Esophagus mucosa (tissue), 1 donor: ENCODE measurements around the gene ZBTB4. TPM values are rescaled to one million over a fixed set of nuclear protein-coding genes. Genes with fewer than 3 reads are reported as not detected.

Source experiments
- ATAC-seq: fragments of 200-7000 bp; cut with Tn5 transposase; one replicate; pipeline ENCODE4 v1.9.1; 2020
- total RNA-seq: library from RNA; stranded (reverse); gene quantifications from one replicate; pipeline ENCODE4 v1.2.4, GENCODE V29; 2023
- donor health status: DM: yes; HTN: yes; CAD: no.

Gene ZBTB4
- total RNA-seq: 21.0 TPM

GRCh38 chr17:7479213-7480088 lies at the start of gene ZBTB4:
Gene ZBTB4, minus strand, starts transcription at chr17:7479631. Its CDS starts 12,830 bp downstream, at chr17:7466801.
- peak; percentile 1 for ATAC-seq

GRCh38 chr17:7528842-7529241 lies 49.4 kb upstream of the ZBTB4 start:
- ATAC-seq: no peak

- peak; percentile 18 for ATAC-seq
These were observed 43.6 kb upstream of the ZBTB4 start for GRCh38 chr17:7523033-7523432.

GRCh38 chr17:7515911-7516610 lies 36.6 kb upstream of the ZBTB4 start:
- ATAC-seq: no peak

GRCh38 chr17:7513850-7514419 lies 34.5 kb upstream of the ZBTB4 start:
- ATAC-seq: no peak

GRCh38 chr17:7512824-7513540 lies 33.6 kb upstream of the ZBTB4 start:
- no peak for ATAC-seq

DNA sequence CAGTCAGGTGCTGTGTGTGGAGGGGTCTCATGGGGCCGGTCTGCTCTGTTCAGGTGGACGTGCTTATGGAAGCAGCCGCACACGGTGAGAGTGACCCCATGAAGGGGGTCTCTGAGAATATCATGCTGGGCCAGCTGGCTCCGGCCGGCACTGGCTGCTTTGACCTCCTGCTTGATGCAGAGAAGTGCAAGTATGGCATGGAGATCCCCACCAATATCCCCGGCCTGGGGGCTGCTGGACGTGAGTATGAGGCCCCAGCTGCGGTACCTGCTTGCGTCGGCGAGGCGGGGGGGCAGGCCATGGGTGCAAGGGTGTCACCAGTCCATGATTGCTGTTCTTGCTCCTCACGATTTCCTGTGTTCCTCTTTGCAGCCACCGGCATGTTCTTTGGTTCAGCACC lies 32.7 kb upstream of the ZBTB4 start:
- ATAC-seq: peak; percentile 3

GRCh38 chr17:7511108-7511507 lies 31.7 kb upstream of the ZBTB4 start:
- no peak for ATAC-seq

DNA sequence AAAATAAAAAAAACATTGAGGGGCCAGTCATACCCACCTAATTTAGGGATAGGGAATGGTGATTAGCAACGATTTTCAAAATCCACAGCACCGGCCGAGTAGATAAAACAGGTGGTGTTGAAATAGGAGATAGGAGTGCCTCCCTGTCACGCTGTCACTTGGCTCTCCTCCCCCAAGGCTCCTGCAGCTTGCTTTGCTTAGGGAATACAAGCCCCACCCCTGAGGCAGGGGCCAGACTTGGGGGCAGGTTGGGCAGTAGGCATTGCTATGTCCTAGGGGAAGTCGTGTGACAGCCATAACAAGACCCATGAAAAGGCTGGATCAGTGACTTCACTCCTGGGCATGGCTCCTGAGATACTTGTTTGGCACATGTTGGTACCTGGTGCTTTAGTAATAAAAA lies 30.5 kb upstream of the ZBTB4 start:
- ATAC-seq: no peak

- ATAC-seq: no peak
These were observed 29.4 kb upstream of the ZBTB4 start for GRCh38 chr17:7508846-7509245.

DNA sequence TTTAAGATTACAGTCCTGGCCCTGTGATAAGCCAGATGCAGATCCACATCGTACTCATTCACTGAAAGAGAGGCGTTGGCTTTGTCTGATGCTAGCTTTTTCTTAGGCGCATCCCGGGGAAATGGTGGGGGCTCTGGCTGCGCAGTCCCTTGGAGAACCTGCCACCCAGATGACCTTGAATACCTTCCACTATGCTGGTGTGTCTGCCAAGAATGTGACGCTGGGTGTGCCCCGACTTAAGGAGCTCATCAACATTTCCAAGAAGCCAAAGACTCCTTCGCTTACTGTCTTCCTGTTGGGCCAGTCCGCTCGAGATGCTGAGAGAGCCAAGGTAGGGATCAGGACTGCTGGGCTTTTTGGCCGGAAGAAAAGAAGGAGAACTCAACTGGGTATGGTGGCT lies 28.7 kb upstream of the ZBTB4 start:
- ATAC-seq: peak; percentile 66

GRCh38 chr17:7503521-7503920 lies 24.1 kb upstream of the ZBTB4 start:
- no peak for ATAC-seq

- no peak for ATAC-seq
These were observed 23.6 kb upstream of the ZBTB4 start for GRCh38 chr17:7502987-7503386.

DNA sequence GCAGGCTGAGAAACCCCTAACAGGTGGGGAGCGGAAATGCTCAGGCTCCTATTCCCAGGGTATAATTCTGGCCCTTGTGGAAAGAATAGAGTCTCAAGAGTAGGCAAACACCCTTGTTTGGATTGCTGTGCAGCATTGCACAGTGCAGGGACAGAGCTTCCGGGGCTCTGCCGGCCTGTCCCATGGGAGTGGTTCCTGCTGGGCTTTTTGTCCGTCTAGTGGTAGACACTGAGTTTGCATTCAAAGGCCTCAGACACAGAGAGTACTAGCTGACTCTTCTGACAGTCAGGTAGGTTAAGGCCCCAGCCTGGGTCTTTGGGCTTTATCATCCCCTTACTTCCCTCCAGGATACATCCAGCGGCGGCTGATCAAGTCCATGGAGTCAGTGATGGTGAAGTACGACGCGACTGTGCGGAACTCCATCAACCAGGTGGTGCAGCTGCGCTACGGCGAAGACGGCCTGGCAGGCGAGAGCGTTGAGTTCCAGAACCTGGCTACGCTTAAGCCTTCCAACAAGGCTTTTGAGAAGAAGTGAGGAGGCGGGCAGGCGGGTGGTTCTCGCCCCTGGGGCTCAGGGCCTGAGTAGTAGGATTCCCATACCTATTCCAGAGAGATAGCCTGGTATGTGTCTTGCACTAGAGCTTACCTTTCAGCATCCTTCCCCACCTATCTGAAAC lies 22.9 kb upstream of the ZBTB4 start:
- peak; percentile 27 for ATAC-seq

DNA sequence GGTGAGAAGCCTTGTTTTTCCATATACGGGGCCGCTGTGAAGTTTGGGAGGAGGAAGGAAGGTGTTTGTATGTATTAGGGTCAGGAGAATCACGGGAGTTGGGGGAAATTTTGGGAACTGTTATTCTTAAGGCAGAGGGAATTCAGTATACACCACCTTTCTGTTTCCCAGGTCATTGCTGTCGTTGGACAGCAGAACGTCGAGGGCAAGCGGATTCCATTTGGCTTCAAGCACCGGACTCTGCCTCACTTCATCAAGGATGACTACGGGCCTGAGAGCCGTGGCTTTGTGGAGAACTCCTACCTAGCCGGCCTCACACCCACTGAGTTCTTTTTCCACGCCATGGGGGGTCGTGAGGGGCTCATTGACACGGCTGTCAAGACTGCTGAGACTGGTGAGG lies 22.3 kb upstream of the ZBTB4 start:
- ATAC-seq: no peak

DNA sequence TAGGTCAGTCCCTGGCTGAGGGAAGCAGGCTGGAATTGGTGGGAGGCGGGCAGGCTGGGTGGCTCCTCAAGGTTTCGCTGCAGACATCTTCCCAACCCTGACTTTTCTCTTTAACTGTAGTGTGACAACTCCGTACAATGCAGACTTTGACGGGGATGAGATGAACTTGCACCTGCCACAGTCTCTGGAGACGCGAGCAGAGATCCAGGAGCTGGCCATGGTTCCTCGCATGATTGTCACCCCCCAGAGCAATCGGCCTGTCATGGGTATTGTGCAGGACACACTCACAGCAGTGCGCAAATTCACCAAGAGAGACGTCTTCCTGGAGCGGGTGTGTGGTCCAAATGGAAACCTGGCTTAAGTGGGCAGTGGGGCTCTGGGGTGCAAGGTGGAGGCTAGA lies 19.7 kb upstream of the ZBTB4 start:
- ATAC-seq: no peak

DNA sequence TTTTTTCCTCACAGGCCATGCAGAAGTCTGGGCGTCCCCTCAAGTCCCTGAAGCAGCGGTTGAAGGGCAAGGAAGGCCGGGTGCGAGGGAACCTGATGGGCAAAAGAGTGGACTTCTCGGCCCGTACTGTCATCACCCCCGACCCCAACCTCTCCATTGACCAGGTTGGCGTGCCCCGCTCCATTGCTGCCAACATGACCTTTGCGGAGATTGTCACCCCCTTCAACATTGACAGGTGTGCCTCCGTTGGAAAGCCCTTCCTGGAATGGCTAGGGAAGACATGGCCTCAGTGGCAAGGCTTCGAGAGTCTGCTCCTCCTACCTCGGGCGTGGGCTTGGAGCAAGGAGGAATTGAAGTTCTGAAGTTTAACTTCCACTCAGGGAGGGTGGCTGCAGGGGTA lies 18.2 kb upstream of the ZBTB4 start:
- no peak for ATAC-seq

- peak; percentile 25 for ATAC-seq
These were observed 17.8 kb upstream of the ZBTB4 start for GRCh38 chr17:7497228-7497627.

GRCh38 chr17:7496470-7497183 lies 17.2 kb upstream of the ZBTB4 start:
- ATAC-seq: no peak

DNA sequence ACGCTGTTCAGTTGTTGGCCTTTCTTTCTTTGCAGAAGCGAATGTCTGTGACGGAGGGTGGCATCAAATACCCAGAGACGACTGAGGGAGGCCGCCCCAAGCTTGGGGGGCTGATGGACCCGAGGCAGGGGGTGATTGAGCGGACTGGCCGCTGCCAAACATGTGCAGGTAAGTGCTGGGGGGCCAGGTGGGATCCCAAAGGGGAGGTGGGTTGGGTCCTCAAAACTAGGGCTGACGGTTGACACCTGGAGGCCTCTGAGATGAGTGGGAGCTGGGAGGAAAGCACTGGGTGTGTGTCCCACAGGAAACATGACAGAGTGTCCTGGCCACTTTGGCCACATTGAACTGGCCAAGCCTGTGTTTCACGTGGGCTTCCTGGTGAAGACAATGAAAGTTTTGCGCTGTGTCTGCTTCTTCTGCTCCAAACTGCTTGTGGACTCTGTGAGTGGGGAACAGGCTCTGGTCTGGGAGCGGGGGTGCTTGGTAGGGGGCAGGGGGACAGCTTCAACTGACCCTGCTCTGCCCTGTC lies 16.5 kb upstream of the ZBTB4 start:
- no peak for ATAC-seq

GRCh38 chr17:7493941-7494340 lies 14.5 kb upstream of the ZBTB4 start:
- ATAC-seq: no peak
